Measurements from ENCODE around the gene RALGDS.

Gene RALGDS

GRCh38 chr9:133051966-133052539, 69.0 kb downstream of the RALGDS start:
- H3K9ac ChIP-seq (ENCODE audit: low read depth, low read length), result no peak overlapping the region

GRCh38 chr9:133051281-133051900, 69.6 kb downstream of the RALGDS start:
- H3K36me3 ChIP-seq (ENCODE audit: insufficient read depth, low read length), result peaks cover 18% of the 10 kb centered on the region

More at GRCh38 chr9:133051966-133052539, 69.0 kb downstream of the RALGDS start:
- no peaks in the 10 kb centered on the region for H3K9me3 ChIP-seq (ENCODE audit: control insufficient read depth, insufficient read depth, low read length)
- peaks cover 23% of the 10 kb centered on the region for H3K36me3 ChIP-seq (ENCODE audit: insufficient read depth, low read length)
- H3K4me1 ChIP-seq (ENCODE audit: insufficient read depth, low read length), result no peaks in the 10 kb centered on the region

GRCh38 chr9:133050781-133051180, 70.3 kb downstream of the RALGDS start:
- Histone ChIP-seq H3K9me3 (ENCODE audit: control insufficient read depth, insufficient read depth, low read length) (no peaks in the 10 kb centered on the region), H3K9ac (ENCODE audit: low read depth, low read length) (no peak overlapping the region), H3K36me3 (ENCODE audit: insufficient read depth, low read length) (peaks cover 16% of the 10 kb centered on the region), H3K4me1 (ENCODE audit: insufficient read depth, low read length) (no peaks in the 10 kb centered on the region)

More at GRCh38 chr9:133051281-133051900, 69.6 kb downstream of the RALGDS start:
- Histone ChIP-seq H3K9ac (ENCODE audit: low read depth, low read length) (no peak overlapping the region), H3K9me3 (ENCODE audit: control insufficient read depth, insufficient read depth, low read length) (no peaks in the 10 kb centered on the region), H3K4me1 (ENCODE audit: insufficient read depth, low read length) (no peaks in the 10 kb centered on the region)

GRCh38 chr9:133050142-133050541, 70.9 kb downstream of the RALGDS start:
- Histone ChIP-seq H3K9ac (ENCODE audit: low read depth, low read length) (no peak overlapping the region), H3K9me3 (ENCODE audit: control insufficient read depth, insufficient read depth, low read length) (no peaks in the 10 kb centered on the region), H3K36me3 (ENCODE audit: insufficient read depth, low read length) (peaks cover 23% of the 10 kb centered on the region), H3K4me1 (ENCODE audit: insufficient read depth, low read length) (no peaks in the 10 kb centered on the region)

- Histone ChIP-seq H3K9ac (ENCODE audit: low read depth, low read length) (no peak overlapping the region), H3K9me3 (ENCODE audit: control insufficient read depth, insufficient read depth, low read length) (no peaks in the 10 kb centered on the region), H3K36me3 (ENCODE audit: insufficient read depth, low read length) (peaks cover 24% of the 10 kb centered on the region), H3K4me1 (ENCODE audit: insufficient read depth, low read length) (no peaks in the 10 kb centered on the region)
Observed at GRCh38 chr9:133049043-133049442, 72.0 kb downstream of the RALGDS start.

GRCh38 chr9:133048595-133048994, 72.4 kb downstream of the RALGDS start:
- H3K9ac ChIP-seq (ENCODE audit: low read depth, low read length), result no peak overlapping the region
- H3K4me1 ChIP-seq (ENCODE audit: insufficient read depth, low read length), result no peaks in the 10 kb centered on the region
- no peaks in the 10 kb centered on the region for H3K9me3 ChIP-seq (ENCODE audit: control insufficient read depth, insufficient read depth, low read length)
- peaks cover 22% of the 10 kb centered on the region for H3K36me3 ChIP-seq (ENCODE audit: insufficient read depth, low read length)

All from ES-I3 (cell line).